ENCODE data around the gene PAPPA2. TPM values are rescaled to one million over a fixed set of nuclear protein-coding genes. Genes with fewer than 3 reads are reported as not detected.

Gene PAPPA2
- total and polyA plus RNA-seq, 12 donors: 0.06 to 1.3 (median 0.29) TPM

DNA sequence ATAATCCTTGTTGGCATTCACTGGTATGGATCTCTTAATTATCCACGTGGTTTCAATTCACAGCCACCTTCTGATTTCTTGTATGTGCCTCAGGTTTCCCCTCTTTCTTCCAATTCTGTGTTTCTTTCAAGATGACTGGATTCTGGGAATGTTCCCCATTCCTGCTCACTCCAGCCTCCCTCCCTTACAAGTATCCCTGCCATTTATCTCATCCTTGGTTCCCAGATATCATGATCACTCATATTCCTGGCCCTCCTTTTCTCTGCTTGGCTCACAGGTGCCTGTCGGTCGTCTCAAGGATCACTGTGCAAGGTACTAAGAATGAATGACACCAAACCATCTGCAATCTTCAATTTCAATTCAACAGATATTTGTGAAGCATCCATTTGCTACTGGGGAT, 422.4 kb downstream of the PAPPA2 start:
- Histone ChIP-seq H3K36me3 (no peaks in the 10 kb centered on the region), H3K9me3 (no peaks in the 10 kb centered on the region), H3K4me1 (peaks cover 0 to 15% (median 0%) of the 10 kb centered on the region in 9 donors), H3K27ac (no peak overlapping the region), H3K27me3 (no peaks in the 10 kb centered on the region), H3K4me3 (no peak overlapping the region)
- ATAC-seq (no peak), DNase-seq (no peak)
- no peak for TF ChIP-seq CTCF (IDR thresholded peaks at IDR 0.05)
- intact Hi-C loops (cut with DNase I): loop anchor here in 1 of 10 donors (10.0 kb wide), 1 partner anchor 511 kb away; no protein-coding TSS in a partner anchor
- 72 to 85% methylated on average over 3 of the region's 3 CpGs for WGBS, 2 donors

DNA sequence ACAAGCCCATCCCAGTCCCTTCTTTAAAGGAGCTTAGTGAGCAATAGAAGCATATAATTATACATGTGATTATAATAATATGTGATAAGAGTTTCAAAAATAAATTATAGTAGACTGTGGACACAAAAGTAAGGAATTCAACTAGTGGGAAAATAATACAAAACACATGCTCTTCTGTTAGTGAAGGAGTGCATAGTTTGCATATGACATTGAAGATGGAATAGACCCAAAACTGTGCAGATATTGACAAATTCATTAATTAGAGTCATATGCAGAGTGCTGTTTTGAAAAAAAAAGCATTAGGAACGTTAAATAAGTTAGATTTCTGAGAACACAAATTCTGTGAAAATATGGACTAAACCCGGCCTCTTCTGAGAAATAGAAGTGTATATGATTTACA, 422.8 kb downstream of the PAPPA2 start:
- H3K36me3 ChIP-seq: no peaks in the 10 kb centered on the region
- peaks cover 0 to 13% (median 0%) of the 10 kb centered on the region in 9 donors for H3K4me1 ChIP-seq
- no peak for ATAC-seq
- H3K27ac ChIP-seq: no peak overlapping the region
- H3K27me3 ChIP-seq: no peaks in the 10 kb centered on the region
- intact Hi-C loops (cut with DNase I): loop anchor here in 1 of 10 donors (10.0 kb wide), 1 partner anchor 511 kb away; no protein-coding TSS in a partner anchor
- DNase-seq: no peak
- no peak overlapping the region for H3K4me3 ChIP-seq
- no peak for TF ChIP-seq CTCF (IDR thresholded peaks at IDR 0.05)
- H3K9me3 ChIP-seq: no peaks in the 10 kb centered on the region
- WGBS, 2 donors: 56 to 75% methylated on average over 2 of the region's 2 CpGs

DNA sequence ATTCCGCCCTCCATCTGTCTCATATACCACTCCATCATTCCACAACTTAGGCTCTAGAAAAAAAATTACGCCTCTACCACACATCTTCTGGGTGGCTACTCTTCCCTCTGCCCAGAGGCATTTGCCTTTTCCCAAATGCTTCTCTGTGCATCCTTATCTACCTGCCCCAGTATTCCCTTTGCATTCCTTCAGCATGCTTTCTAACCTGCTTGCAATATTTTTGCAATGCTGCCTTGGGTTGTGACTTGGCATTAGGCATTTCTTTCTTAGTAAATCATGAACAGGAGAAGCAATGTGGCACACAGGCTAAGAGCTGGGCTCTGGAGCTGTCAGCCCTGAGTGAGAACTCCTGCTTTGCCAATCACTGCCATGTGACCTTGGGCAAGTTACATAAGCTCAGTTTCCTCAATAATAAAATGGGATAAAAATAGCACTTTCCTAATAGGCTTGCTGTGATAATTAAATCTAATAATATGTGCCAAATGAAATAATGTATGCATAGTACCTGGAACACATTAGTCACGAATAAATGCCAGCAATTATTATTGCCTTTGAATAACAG, 425.6 kb downstream of the PAPPA2 start:
- Histone ChIP-seq H3K4me1 (peaks cover 0 to 18% (median 0%) of the 10 kb centered on the region in 9 donors), H3K27ac (no peak overlapping the region), H3K36me3 (no peaks in the 10 kb centered on the region), H3K9me3 (no peaks in the 10 kb centered on the region), H3K4me3 (no peak overlapping the region), H3K27me3 (peaks cover 0 to 3% (median 0%) of the 10 kb centered on the region in 7 donors)
- WGBS, 2 donors: 77 to 82% methylated on average over 3 of the region's 3 CpGs
- ATAC-seq (peak in 6 of 8 donors; percentile 50 to 72 (median 68)), DNase-seq (no peak)
- intact Hi-C loops (cut with DNase I): loop anchor here in 1 of 10 donors (10.0 kb wide), 1 partner anchor 514 kb away; no protein-coding TSS in a partner anchor
- no peak for TF ChIP-seq CTCF (IDR thresholded peaks at IDR 0.05)

- TF ChIP-seq CTCF (IDR thresholded peaks at IDR 0.05): no peak
- Histone ChIP-seq H3K27ac (peak overlapping the region in 1 of 10 donors; percentile 24), H3K9me3 (no peaks in the 10 kb centered on the region), H3K36me3 (no peaks in the 10 kb centered on the region), H3K4me3 (no peak overlapping the region), H3K4me1 (peaks cover 0 to 13% (median 5%) of the 10 kb centered on the region in 9 donors), H3K27me3 (peaks cover 0 to 14% (median 6%) of the 10 kb centered on the region in 7 donors)
- 39 to 48% methylated on average over 7 of the region's 7 CpGs for WGBS, 2 donors
- peak in 4 of 8 donors; percentile 35 to 80 (median 68) for ATAC-seq
- intact Hi-C loops (cut with DNase I): loop anchor here in 5 of 10 donors (10.0 kb wide), 4 partner anchors 461 to 1051 kb away; no protein-coding TSS in a partner anchor
- DNase-seq: no peak
These were observed 430.8 kb downstream of the PAPPA2 start for GRCh38 chr1:176893625-176894352.
